ENCODE data around the gene WASHC2C.
"Not testable (repeated sequence)": the region's sequence is repeated elsewhere in the genome, so short reads cannot be mapped to it uniquely, and the experiment has no call there.

- TF ChIP-seq CTCF (IDR thresholded peaks at IDR 0.05; ENCODE audit: low read length); EZH2 (IDR thresholded peaks at IDR 0.05; ENCODE audit: borderline replicate concordance, low read length): not testable (repeated sequence)
Observed at GRCh38 chr10:45804996-45805395, 77.9 kb downstream of the WASHC2C start.

All from OCI-LY1 (cell line).